CD14-positive monocyte (primary cell): ENCODE measurements around the gene CDC14A. TPM values are rescaled to one million over a fixed set of nuclear protein-coding genes. Genes with fewer than 3 reads are reported as not detected.
A peak's percentile ranks its signal among the peaks of the same experiment; 100 is the strongest.

ENCODE experiments used
- DNase-seq, 3 donors: peaks; one replicate each; pipeline ENCODE4 v3.0.0-alpha.2; 2011 to 2022
- H2AFZ ChIP-seq: 2 replicates; pipeline ENCODE4 v1.6.0; 2012; ENCODE audit warnings: mild to moderate bottlenecking, low read depth, low read length, inconsistent platforms; ENCODE audit not compliant: insufficient read depth, poor library complexity, severe bottlenecking
- H3K27ac ChIP-seq, 2 donors: 1 replicate in 1 of 2; 2 replicates in 1 of 2; pipeline ENCODE4 v1.5.1; 2012 to 2013; ENCODE audit warnings: low read length in 2 of 2, control low read depth in 1 of 2, inconsistent platforms in 1 of 2, low read depth in 1 of 2, mild to moderate bottlenecking in 1 of 2
- H3K27me3 ChIP-seq, 2 donors: one replicate each; pipeline versions ENCODE4 v1.6.0 to v1.6.1; 2011 to 2013; ENCODE audit warnings: low read length in 2 of 2; ENCODE audit not compliant: control insufficient read depth in 2 of 2, insufficient read depth in 2 of 2
- H3K36me3 ChIP-seq, 2 donors: replicated peaks in 1 of 2; 1 replicate in 1 of 2; 2 replicates in 1 of 2; pipeline versions ENCODE4 v1.5.1 to v1.6.1; 2012 to 2013; ENCODE audit warnings: low read length in 2 of 2, control low read depth in 1 of 2, inconsistent platforms in 1 of 2, mild to moderate bottlenecking in 1 of 2; ENCODE audit not compliant: insufficient read depth in 2 of 2, control insufficient read depth in 1 of 2
- H3K4me1 ChIP-seq, 2 donors: 1 replicate in 1 of 2; 2 replicates in 1 of 2; pipeline versions ENCODE4 v1.5.1 to v1.6.1; 2012 to 2013; ENCODE audit warnings: low read length in 2 of 2, control low read depth in 1 of 2, inconsistent platforms in 1 of 2, mild to moderate bottlenecking in 1 of 2, moderate library complexity in 1 of 2; ENCODE audit not compliant: insufficient read depth in 2 of 2, control insufficient read depth in 1 of 2
- H3K4me2 ChIP-seq: replicated peaks from 2 replicates; pipeline ENCODE3; 2012; ENCODE audit warnings: low read length, moderate library complexity, mild to moderate bottlenecking; ENCODE audit not compliant: poor library complexity, severe bottlenecking; ENCODE audit errors: extremely low read depth
- H3K4me3 ChIP-seq, 3 experiments: fragments of 200-600 bp in 1 of 3; sonication (generic) in 1 of 3; replicated peaks in 1 of 3; 1 replicate in 2 of 3; 2 replicates in 1 of 3; pipeline ENCODE4 v1.5.1; 2011 to 2013; ENCODE audit warnings: low read length in 3 of 3, mild to moderate bottlenecking in 3 of 3, control low read depth in 2 of 3, low read depth in 2 of 3, inconsistent platforms in 1 of 3, moderate library complexity in 1 of 3
- H3K79me2 ChIP-seq: 2 replicates; pipeline ENCODE4 v1.6.0; 2012; ENCODE audit warnings: mild to moderate bottlenecking, control low read depth, inconsistent platforms, low read length, moderate library complexity; ENCODE audit not compliant: insufficient read depth
- H3K9ac ChIP-seq: 2 replicates; pipeline ENCODE4 v1.6.0; 2017; ENCODE audit warnings: low read length, mild to moderate bottlenecking; ENCODE audit not compliant: insufficient read depth, poor library complexity, severe bottlenecking
- H3K9me3 ChIP-seq, 2 donors: replicated peaks in 1 of 2; 1 replicate in 1 of 2; 2 replicates in 1 of 2; pipeline versions ENCODE4 v1.5.1 to v1.6.1; 2012 to 2013; ENCODE audit warnings: low read length in 2 of 2, control low read depth in 1 of 2; ENCODE audit not compliant: control insufficient read depth in 1 of 2, insufficient read depth in 1 of 2
- H4K20me1 ChIP-seq: 2 replicates; pipeline ENCODE4 v1.6.0; 2012; ENCODE audit warnings: mild to moderate bottlenecking, low read length, control low read depth, moderate library complexity; ENCODE audit not compliant: insufficient read depth
- H3K27ac Mint-ChIP-seq, 7 donors: one replicate each; pipeline ENCODE4 v1.8.0; 2020; ENCODE audit warnings: mild to moderate bottlenecking in 7 of 7, mixed read lengths in 7 of 7, moderate library complexity in 6 of 7, inconsistent platforms in 2 of 7
- H3K27me3 Mint-ChIP-seq, 3 donors: one replicate each; pipeline ENCODE4 v1.8.0; 2021 to 2022; ENCODE audit warnings: low read depth in 3 of 3, mild to moderate bottlenecking in 3 of 3, mixed read lengths in 3 of 3, moderate library complexity in 3 of 3, inconsistent platforms in 1 of 3
- H3K36me3 Mint-ChIP-seq, 2 donors: one replicate each; pipeline ENCODE4 v1.8.0; 2020; ENCODE audit warnings: mixed read lengths in 2 of 2, inconsistent platforms in 1 of 2, mild to moderate bottlenecking in 1 of 2
- H3K4me1 Mint-ChIP-seq: one replicate; pipeline ENCODE4 v1.8.0; 2020; ENCODE audit warnings: mild to moderate bottlenecking, mixed read lengths
- H3K4me3 Mint-ChIP-seq, 2 donors: one replicate each; pipeline ENCODE4 v1.8.0; 2020; ENCODE audit warnings: mild to moderate bottlenecking in 2 of 2, mixed read lengths in 2 of 2, moderate library complexity in 1 of 2
- H3K9me3 Mint-ChIP-seq, 7 donors: one replicate each; pipeline ENCODE4 v1.8.0; 2020 to 2022; ENCODE audit warnings: mixed read lengths in 7 of 7, mild to moderate bottlenecking in 6 of 7, moderate library complexity in 6 of 7, inconsistent platforms in 2 of 7
- WGBS: methylation state at CpG from one replicate; pipeline ENCODE4 v1.1.5; 2013; ENCODE audit warnings: missing lambda C conversion rate; ENCODE audit not compliant: insufficient coverage; 5-methylcytosine and 5-hydroxymethylcytosine counted together
- intact Hi-C, 2 donors: fragments of 100-400 bp; cut with micrococcal nuclease; formaldehyde crosslinking; loops; one replicate each; pipeline versions ENCODE4 v1.15.0 to v1.15.1; 2023
- polyA plus RNA-seq, 3 donors: library from polyadenylated mRNA; depleted of rRNA in 1 of 3; unstranded in 2 of 3; stranded (reverse) in 1 of 3; fragments of 300-500 nt in 2 of 3; fragments of >200 nt in 1 of 3; fragmentation: Illumina TruSeq in 2 of 3; gene quantifications; 1 replicate in 2 of 3; 2 replicates in 1 of 3; pipeline ENCODE4 v1.2.3, GENCODE V29; 2012 to 2021
- TF ChIP-seq, protein P1 (sequence below): fragments of 200-600 bp; IDR thresholded peaks from one replicate; pipeline ENCODE4 v1.8.0; 2022; ENCODE audit warnings: antibody characterized with exemption, mild to moderate bottlenecking

The CDC14A gene
- polyA plus RNA-seq, 3 donors = 4.2 to 9.2 (median 6.1) TPM

DNA sequence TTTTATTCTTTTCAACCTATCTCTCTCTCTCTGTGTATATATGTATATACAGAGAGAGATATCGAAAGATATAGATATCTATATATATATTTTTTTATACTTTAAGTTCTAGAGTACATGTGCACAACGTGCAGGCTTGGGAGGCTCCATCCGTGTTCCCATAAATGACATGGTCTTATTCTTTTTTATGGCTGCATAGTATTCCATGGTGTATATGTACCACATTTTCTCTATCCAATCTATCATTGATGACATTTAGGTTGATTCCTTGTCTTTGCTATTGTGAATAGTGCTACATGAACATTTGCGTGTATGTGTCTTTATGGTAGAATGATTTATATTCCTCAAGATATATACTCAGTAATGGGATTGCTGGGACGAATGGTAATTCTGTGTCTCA lies 130.4 kb downstream of the CDC14A start:
- intact Hi-C loops = loop anchor here in 1 of 2 donors (10.0 kb wide), 1 partner anchor 62 kb away; no protein-coding TSS in a partner anchor
- Mint-ChIP-seq H3K27ac (peak overlapping the region in 1 of 7 donors; percentile 28), H3K4me3 (no peak overlapping the region)

DNA sequence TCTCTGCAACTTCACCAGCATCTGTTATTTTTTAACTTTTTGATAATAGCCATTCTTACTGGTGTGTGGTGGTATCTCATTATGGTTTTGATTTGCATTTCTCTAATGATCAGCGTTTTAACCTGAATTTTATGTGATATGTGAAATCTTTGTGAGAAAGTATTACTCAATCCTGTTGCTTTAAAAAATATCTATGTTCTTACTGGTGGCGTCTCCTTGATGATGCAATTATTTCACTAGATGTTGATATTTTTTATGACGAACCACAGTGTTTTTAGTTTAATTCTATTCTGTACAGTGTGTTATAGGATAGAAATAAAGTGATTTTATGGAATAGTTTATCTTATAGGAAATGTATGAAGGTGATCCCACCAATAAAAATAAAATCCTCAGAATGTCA lies 130.9 kb downstream of the CDC14A start:
- no CpG with 5 or more reads among the region's 3 CpGs for WGBS
- intact Hi-C loops = loop anchor here in 1 of 2 donors (10.0 kb wide), 1 partner anchor 62 kb away; no protein-coding TSS in a partner anchor
- Mint-ChIP-seq H3K27ac (peak overlapping the region in 1 of 7 donors; percentile 28), H3K4me1 (peaks cover 5% of the 10 kb centered on the region), H3K4me3 (no peak overlapping the region), H3K36me3 (peaks cover 42 to 44% of the 10 kb centered on the region in 2 donors), H3K27me3 (no peaks in the 10 kb centered on the region), H3K9me3 (peaks cover 0 to 1% (median 0%) of the 10 kb centered on the region in 7 donors)
- Histone ChIP-seq H3K27me3 (no peaks in the 10 kb centered on the region), H3K27ac (no peak overlapping the region), H3K4me2 (no peak overlapping the region), H3K9me3 (no peaks in the 10 kb centered on the region), H3K36me3 (peaks cover 24 to 72% of the 10 kb centered on the region in 2 donors), H2AFZ (no peak overlapping the region), H4K20me1 (no peaks in the 10 kb centered on the region), H3K9ac (no peak overlapping the region), H3K4me3 (no peak overlapping the region), H3K4me1 (peaks cover 0 to 5% of the 10 kb centered on the region in 2 donors), H3K79me2 (no peaks in the 10 kb centered on the region)
- DNase-seq = peak; percentile 4 to 18 (median 16)
- TF ChIP-seq, protein P1, sequence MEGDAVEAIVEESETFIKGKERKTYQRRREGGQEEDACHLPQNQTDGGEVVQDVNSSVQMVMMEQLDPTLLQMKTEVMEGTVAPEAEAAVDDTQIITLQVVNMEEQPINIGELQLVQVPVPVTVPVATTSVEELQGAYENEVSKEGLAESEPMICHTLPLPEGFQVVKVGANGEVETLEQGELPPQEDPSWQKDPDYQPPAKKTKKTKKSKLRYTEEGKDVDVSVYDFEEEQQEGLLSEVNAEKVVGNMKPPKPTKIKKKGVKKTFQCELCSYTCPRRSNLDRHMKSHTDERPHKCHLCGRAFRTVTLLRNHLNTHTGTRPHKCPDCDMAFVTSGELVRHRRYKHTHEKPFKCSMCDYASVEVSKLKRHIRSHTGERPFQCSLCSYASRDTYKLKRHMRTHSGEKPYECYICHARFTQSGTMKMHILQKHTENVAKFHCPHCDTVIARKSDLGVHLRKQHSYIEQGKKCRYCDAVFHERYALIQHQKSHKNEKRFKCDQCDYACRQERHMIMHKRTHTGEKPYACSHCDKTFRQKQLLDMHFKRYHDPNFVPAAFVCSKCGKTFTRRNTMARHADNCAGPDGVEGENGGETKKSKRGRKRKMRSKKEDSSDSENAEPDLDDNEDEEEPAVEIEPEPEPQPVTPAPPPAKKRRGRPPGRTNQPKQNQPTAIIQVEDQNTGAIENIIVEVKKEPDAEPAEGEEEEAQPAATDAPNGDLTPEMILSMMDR = no peak

More for the DNA sequence above, 130.4 kb downstream of the CDC14A start:
- Histone ChIP-seq H3K9me3 (no peaks in the 10 kb centered on the region), H3K4me3 (no peak overlapping the region), H3K27me3 (no peaks in the 10 kb centered on the region), H3K27ac (no peak overlapping the region), H3K4me2 (no peak overlapping the region), H3K9ac (no peak overlapping the region), H4K20me1 (no peaks in the 10 kb centered on the region), H3K4me1 (peaks cover 0 to 5% of the 10 kb centered on the region in 2 donors), H3K79me2 (no peaks in the 10 kb centered on the region), H2AFZ (no peak overlapping the region), H3K36me3 (peaks cover 26 to 72% of the 10 kb centered on the region in 2 donors)
- peaks cover 39 to 44% of the 10 kb centered on the region in 2 donors for H3K36me3 Mint-ChIP-seq
- DNase-seq = no peak
- no CpG with 5 or more reads among the region's 5 CpGs for WGBS
- H3K4me1 Mint-ChIP-seq = peaks cover 5% of the 10 kb centered on the region
- TF ChIP-seq, protein P1 = no peak
- H3K9me3 Mint-ChIP-seq = peaks cover 0 to under 1% (median 0%) of the 10 kb centered on the region in 7 donors
- no peaks in the 10 kb centered on the region for H3K27me3 Mint-ChIP-seq
